Activated CD4-positive, CD25-positive, alpha-beta regulatory T cell treated with anti-CD3 and anti-CD28 coated beads, Interleukin-2, amount 50 U/mL, for 72 hours (primary cell): ENCODE measurements around the gene TTC7B.

Experiments used
- DNase-seq: peaks from one replicate; pipeline ENCODE4 v3.0.0; 2021

The TTC7B gene

GRCh38 chr14:90554341-90554740, 261.9 kb downstream of the TTC7B start:
- no peak for DNase-seq

- DNase-seq: no peak
Measured at GRCh38 chr14:90553921-90554336, 262.3 kb downstream of the TTC7B start.

- DNase-seq: no peak
Measured at GRCh38 chr14:90553298-90553920, 262.8 kb downstream of the TTC7B start.

- DNase-seq: no peak
Measured at GRCh38 chr14:90552465-90553297, 263.5 kb downstream of the TTC7B start.

GRCh38 chr14:90551733-90552464, 264.3 kb downstream of the TTC7B start:
- no peak for DNase-seq

- no peak for DNase-seq
Measured at GRCh38 chr14:90551070-90551704, 265.0 kb downstream of the TTC7B start.

- no peak for DNase-seq
Measured at GRCh38 chr14:90549794-90550641, 266.2 kb downstream of the TTC7B start.

- DNase-seq: no peak
Measured at GRCh38 chr14:90548455-90548854, 267.8 kb downstream of the TTC7B start.

- no peak for DNase-seq
Measured at GRCh38 chr14:90547968-90548367, 268.3 kb downstream of the TTC7B start.

- no peak for DNase-seq
Measured at GRCh38 chr14:90547250-90547649, 269.0 kb downstream of the TTC7B start.

- no peak for DNase-seq
Measured at GRCh38 chr14:90546767-90547166, 269.5 kb downstream of the TTC7B start.

GRCh38 chr14:90545966-90546751, 270.1 kb downstream of the TTC7B start:
- no peak for DNase-seq

- no peak for DNase-seq
Measured at GRCh38 chr14:90545382-90545781, 270.8 kb downstream of the TTC7B start.

- no peak for DNase-seq
Measured at GRCh38 chr14:90544971-90545370, 271.3 kb downstream of the TTC7B start.

- DNase-seq: no peak
Measured at GRCh38 chr14:90544566-90544965, 271.7 kb downstream of the TTC7B start.

GRCh38 chr14:90543876-90544275, 272.4 kb downstream of the TTC7B start:
- DNase-seq: no peak

GRCh38 chr14:90541076-90541634, 275.1 kb downstream of the TTC7B start:
- DNase-seq: no peak

- DNase-seq: no peak
Measured at GRCh38 chr14:90540437-90540836, 275.8 kb downstream of the TTC7B start.

- DNase-seq: no peak
Measured at GRCh38 chr14:90539996-90540395, 276.2 kb downstream of the TTC7B start.

GRCh38 chr14:90539496-90539775, 276.8 kb downstream of the TTC7B start:
- DNase-seq: no peak
